NB4 (cell line): ENCODE data around the gene CCDC97.

ENCODE experiments used
- DNase-seq: peaks from one replicate; pipeline ENCODE4 v3.0.0; 2010; ENCODE audit warnings: low read depth
- H3K4me3 ChIP-seq: one replicate; pipeline ENCODE4 v1.5.1; 2011; ENCODE audit warnings: mild to moderate bottlenecking, low read depth, low read length, moderate library complexity
- MYC ChIP-seq: IDR thresholded peaks from 2 replicates; pipeline ENCODE4 v1.6.1; 2011; ENCODE audit warnings: low read depth, low read length
- POLR2A ChIP-seq: IDR thresholded peaks from 2 replicates; pipeline ENCODE4 v1.6.1; 2011; ENCODE audit warnings: mild to moderate bottlenecking; ENCODE audit not compliant: insufficient read length; ENCODE audit errors: extremely low read depth
- TF ChIP-seq, protein P1 (sequence below): IDR thresholded peaks from one replicate; pipeline ENCODE4 v1.5.1; 2012; ENCODE audit warnings: low read depth, low read length
- TF ChIP-seq, protein P2 (sequence below): IDR thresholded peaks from 2 replicates; pipeline ENCODE4 v1.6.1; 2011; ENCODE audit warnings: low read depth, low read length

The CCDC97 gene

DNA sequence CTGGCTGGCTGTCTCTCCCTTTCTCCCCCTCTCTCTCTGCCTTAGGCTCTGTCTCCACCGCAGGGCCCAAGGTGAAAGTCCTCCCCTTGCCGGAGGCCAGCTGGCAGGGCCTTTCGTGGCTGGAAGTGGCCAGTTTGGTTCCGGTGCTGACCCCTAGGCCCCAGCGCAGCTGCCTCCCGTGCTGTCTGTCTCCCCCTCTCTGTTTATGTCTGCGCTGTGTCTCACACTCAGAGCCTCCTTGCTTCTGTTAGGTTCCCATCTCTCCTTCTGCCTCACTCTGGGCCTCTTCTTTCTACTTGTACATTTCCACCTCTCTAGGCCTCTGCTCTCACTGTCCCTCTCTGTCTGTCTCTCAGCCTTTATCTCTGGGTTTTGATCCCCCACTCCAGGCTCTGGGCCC, 13.1 kb downstream of the CCDC97 start:
- TF ChIP-seq POLR2A (no peak), MYC (no peak)
- TF ChIP-seq, protein P1, sequence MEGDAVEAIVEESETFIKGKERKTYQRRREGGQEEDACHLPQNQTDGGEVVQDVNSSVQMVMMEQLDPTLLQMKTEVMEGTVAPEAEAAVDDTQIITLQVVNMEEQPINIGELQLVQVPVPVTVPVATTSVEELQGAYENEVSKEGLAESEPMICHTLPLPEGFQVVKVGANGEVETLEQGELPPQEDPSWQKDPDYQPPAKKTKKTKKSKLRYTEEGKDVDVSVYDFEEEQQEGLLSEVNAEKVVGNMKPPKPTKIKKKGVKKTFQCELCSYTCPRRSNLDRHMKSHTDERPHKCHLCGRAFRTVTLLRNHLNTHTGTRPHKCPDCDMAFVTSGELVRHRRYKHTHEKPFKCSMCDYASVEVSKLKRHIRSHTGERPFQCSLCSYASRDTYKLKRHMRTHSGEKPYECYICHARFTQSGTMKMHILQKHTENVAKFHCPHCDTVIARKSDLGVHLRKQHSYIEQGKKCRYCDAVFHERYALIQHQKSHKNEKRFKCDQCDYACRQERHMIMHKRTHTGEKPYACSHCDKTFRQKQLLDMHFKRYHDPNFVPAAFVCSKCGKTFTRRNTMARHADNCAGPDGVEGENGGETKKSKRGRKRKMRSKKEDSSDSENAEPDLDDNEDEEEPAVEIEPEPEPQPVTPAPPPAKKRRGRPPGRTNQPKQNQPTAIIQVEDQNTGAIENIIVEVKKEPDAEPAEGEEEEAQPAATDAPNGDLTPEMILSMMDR, result no peak
- TF ChIP-seq, protein P2, sequence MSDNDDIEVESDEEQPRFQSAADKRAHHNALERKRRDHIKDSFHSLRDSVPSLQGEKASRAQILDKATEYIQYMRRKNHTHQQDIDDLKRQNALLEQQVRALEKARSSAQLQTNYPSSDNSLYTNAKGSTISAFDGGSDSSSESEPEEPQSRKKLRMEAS, result no peak
- DNase-seq, result no peak

DNA sequence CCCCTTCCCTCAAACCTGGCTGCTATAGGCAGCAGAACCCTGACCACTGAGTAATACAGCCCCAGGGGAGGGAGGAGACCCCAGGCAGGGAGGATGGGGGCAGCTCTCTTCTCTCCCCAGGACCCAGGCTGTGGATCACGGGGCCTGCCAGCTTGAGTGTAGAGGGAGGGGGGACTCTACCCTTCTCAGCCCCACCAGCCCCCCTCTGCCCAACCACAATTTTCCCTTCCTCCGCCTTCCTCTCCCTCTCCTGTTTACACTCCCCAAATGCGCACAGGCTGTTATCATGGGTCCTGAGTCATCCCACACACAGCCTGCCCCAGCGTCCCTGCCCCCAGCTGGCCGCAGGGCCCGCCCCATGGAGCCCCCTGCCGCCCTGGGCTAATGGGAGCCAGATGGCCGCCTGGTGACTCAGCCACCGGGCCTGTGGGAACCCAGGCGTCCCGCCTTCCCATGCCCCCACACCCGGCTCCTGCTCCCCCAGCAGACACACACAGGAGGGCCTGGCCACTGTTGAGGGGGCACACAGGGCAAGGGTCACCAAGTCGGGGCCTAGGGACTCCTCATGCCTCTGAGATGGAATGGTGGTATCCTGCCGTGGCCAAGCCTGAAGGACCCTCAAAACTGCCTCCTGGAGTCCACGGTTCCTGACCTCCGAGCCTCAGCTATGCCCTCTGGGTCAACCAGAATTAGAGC, 13.6 kb downstream of the CCDC97 start:
- DNase-seq, result peak; percentile 88
- no peak overlapping the region for H3K4me3 ChIP-seq
- TF ChIP-seq POLR2A, result no peak
- TF ChIP-seq, protein P1, result no peak
- no peak for TF ChIP-seq MYC
- TF ChIP-seq, protein P2, result no peak

More for the DNA sequence above, 13.1 kb downstream of the CCDC97 start:
- no peak overlapping the region for H3K4me3 ChIP-seq

DNA sequence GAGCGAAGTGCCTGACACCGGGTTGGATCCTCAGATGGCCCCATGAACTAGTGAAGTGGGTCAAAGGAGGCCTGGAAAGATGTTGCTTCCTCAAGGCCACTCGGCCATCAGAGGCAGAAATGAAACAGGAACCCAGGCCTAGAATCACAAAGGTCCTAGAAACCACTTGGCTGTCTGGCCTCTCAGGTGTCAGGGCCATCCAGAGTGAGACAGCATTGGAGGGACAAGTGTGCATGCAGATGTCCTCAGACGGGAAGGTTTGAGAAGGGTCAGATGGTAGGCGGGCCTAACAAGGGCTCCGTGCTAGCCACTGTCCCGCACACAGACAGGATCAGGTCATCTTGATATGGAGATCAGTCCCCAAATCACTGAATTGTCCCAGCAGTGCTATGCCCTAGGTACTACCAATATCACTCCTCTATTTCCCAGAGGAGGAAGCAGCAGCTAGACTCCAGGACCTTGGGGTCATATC, 14.3 kb downstream of the CCDC97 start:
- TF ChIP-seq, protein P2, result no peak
- TF ChIP-seq, protein P1, result no peak
- TF ChIP-seq MYC (no peak), POLR2A (no peak)
- H3K4me3 ChIP-seq, result no peak overlapping the region
- DNase-seq, result peak; percentile 25

DNA sequence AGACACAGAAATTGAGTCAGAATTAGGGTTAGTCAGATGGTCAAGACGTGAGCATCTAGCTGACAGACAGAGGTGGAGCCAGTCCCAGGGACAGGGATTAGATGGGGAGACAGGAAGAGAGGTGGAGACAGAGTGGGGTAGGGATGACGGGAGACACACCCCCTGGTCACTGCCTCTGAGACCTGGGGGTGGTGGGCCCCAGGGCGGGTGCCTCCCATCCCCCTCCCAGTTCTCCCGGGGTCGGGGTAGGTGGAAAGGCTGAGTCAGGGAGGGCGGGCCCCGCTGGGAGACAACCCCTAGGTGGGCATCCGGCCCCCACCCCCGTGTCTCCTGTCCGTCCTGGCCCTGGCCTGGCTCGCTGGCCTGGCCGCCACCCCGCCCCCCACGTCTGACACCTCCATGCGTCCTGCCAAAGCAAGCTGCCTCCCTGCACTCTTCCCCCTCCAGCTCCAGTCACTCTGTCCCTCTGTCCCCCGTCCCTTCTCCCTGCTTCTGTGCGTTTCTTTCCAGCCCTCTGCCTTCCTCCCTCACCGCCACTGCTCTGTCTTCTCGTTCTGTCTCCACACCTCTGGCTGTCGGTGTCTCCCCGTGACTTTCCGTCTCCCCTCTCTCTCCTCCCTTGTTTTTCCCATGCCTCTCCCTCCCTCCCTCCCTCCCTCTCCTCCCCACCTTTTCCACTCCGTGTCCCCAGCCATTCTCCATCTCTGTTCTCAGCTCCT, 15.1 kb downstream of the CCDC97 start:
- no peak overlapping the region for H3K4me3 ChIP-seq
- no peak for DNase-seq
- TF ChIP-seq POLR2A (no peak), MYC (no peak)
- TF ChIP-seq, protein P1, result no peak
- TF ChIP-seq, protein P2, result no peak

DNA sequence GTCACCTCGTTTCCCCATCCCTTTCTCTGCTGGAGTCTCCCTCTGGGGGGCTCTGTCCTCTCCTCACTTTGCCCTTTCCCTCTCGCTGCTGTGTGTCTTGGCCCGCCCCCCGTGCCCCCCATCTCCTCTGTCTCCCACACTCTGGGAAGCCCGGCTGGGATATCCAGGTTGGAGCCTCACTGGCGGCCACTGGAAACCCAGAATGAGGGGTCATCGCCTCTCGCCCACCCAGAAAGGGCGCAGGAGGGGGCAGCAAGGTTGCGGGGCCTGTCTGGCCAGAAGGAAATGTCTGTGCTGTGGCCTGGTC, 15.6 kb downstream of the CCDC97 start:
- TF ChIP-seq, protein P1, result no peak
- no peak for TF ChIP-seq POLR2A
- TF ChIP-seq, protein P2, result no peak
- no peak for TF ChIP-seq MYC
- DNase-seq, result no peak
- no peak overlapping the region for H3K4me3 ChIP-seq
